Vagina (tissue), 2 donors: ENCODE data around the gene KANSL3. TPM values are rescaled to one million over a fixed set of nuclear protein-coding genes. Genes with fewer than 3 reads are reported as not detected.
A peak's percentile ranks its signal among the peaks of the same experiment; 100 is the strongest.

Experiments
- DNase-seq, 2 donors: peaks; one replicate each; pipeline ENCODE4 v3.0.0-alpha.2; 2017; ENCODE audit errors: extremely low spot score in 2 of 2
- H3K27ac ChIP-seq: fragments of 200-600 bp; sonication (generic); one replicate; pipeline ENCODE4 v1.5.1; 2019
- H3K27me3 ChIP-seq: fragments of 200-600 bp; sonication (generic); one replicate; pipeline ENCODE4 v1.5.1; 2019
- H3K36me3 ChIP-seq, 2 donors: fragments of 200-600 bp; sonication (generic); one replicate each; pipeline ENCODE4 v1.5.1; 2017 to 2019
- H3K4me1 ChIP-seq: fragments of 200-600 bp; sonication (generic); one replicate; pipeline ENCODE4 v1.5.1; 2019
- H3K4me3 ChIP-seq, 2 donors: fragments of 200-600 bp; sonication (generic); 1 replicate in 1 of 2; 2 replicates in 1 of 2; pipeline ENCODE4 v1.5.1; 2016 to 2019
- H3K9me3 ChIP-seq: fragments of 200-600 bp; sonication (generic); one replicate; pipeline ENCODE4 v1.5.1; 2019
- POLR2A ChIP-seq, 2 donors: fragments of 450-650 bp; IDR thresholded peaks; one replicate each; pipeline ENCODE4 v1.6.1; 2017; ENCODE audit warnings: antibody characterized with exemption in 2 of 2, mild to moderate bottlenecking in 2 of 2, moderate library complexity in 2 of 2
- POLR2AphosphoS5 ChIP-seq, 2 donors: sonication (generic); formaldehyde crosslinking; IDR thresholded peaks; one replicate each; pipeline ENCODE4 v1.9.0; 2017; ENCODE audit warnings: antibody characterized with exemption in 2 of 2, mild to moderate bottlenecking in 2 of 2, low read depth in 1 of 2; ENCODE audit not compliant: insufficient read depth in 1 of 2
- intact Hi-C: fragments of 100-400 bp; cut with DNase I; formaldehyde crosslinking; loops from one replicate; pipeline ENCODE4 v1.15.1; 2023
- total RNA-seq: library from RNA; depleted of rRNA; stranded (reverse); fragments of >200 nt; gene quantifications from one replicate; pipeline ENCODE4 v1.2.3, GENCODE V29; 2016
- TF ChIP-seq, protein P1 (sequence below), 3 experiments: fragments of 450-650 bp in 2 of 3; fragments of 200-600 bp in 1 of 3; sonication (generic) in 1 of 3; IDR thresholded peaks; one replicate each; pipeline ENCODE4 v1.5.1; 2017 to 2019; ENCODE audit warnings: antibody characterized with exemption in 3 of 3, mild to moderate bottlenecking in 2 of 3, moderate library complexity in 2 of 3

The KANSL3 gene
- 41.7 TPM for total RNA-seq

DNA sequence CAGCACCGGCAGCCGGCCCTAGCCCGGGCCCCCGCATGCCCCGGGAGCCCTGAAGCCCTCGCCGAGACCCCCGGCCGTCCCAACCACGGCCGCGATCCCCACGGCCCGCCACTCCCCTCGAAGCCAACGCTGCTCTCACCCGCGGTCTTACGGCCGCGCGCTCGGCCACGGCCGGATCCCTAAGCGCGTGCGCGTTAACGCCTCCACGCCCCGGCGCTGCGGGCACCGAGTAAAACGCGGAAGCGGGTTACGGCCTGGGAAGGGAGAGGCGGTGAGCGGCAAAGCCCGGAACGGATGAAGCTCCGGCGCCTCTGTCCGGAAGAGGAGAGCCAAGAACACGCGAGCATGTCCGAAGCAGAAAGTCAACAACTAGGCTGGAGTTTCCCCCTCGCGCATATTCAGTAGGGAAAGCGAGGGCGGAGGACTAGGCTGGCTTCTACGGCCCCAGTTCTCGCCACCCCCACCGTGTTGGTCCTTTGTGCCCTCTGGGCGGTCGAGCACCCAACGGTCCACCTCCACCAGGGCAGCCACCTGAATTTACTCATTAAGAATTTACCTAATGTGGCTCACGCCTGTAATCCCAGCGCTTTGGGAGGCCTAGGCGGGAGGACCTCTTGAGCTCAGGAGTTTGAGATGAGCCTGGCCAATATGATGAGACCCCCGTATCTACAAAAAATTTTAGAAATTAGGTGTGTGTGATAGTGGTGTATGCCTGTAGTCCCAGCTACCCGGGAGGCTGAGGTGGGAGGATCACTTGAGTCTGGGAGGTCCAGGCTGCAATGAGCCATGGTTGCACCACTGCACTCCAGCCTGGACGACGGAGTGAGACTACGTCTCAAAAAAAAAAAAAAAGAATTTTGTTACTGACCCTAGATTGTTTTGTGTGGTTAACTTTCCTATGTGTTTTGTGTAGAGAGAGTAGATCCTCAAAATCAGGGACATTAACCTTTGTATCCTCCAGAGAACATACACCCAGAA lies at the start of gene KANSL3:
Gene KANSL3, minus strand, starts transcription at position 169 of the 978 bp plus-strand sequence. CDS start 1,177 bp downstream, outside the sequence.
- TF ChIP-seq, protein P1, sequence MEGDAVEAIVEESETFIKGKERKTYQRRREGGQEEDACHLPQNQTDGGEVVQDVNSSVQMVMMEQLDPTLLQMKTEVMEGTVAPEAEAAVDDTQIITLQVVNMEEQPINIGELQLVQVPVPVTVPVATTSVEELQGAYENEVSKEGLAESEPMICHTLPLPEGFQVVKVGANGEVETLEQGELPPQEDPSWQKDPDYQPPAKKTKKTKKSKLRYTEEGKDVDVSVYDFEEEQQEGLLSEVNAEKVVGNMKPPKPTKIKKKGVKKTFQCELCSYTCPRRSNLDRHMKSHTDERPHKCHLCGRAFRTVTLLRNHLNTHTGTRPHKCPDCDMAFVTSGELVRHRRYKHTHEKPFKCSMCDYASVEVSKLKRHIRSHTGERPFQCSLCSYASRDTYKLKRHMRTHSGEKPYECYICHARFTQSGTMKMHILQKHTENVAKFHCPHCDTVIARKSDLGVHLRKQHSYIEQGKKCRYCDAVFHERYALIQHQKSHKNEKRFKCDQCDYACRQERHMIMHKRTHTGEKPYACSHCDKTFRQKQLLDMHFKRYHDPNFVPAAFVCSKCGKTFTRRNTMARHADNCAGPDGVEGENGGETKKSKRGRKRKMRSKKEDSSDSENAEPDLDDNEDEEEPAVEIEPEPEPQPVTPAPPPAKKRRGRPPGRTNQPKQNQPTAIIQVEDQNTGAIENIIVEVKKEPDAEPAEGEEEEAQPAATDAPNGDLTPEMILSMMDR (IDR thresholded peaks at IDR 0.05), result peak in 1 of 3 experiments; percentile 79
- peak in 1 of 2 donors; percentile 99 for TF ChIP-seq POLR2A (IDR thresholded peaks at IDR 0.05)
- TF ChIP-seq POLR2AphosphoS5 (IDR thresholded peaks at IDR 0.05; ENCODE audit: insufficient read depth in 1 of 2, low read depth in 1 of 2), result peak; percentile 91 to 95
- Histone ChIP-seq H3K4me3 (peak within 1 kb of the TSS; percentile 70 to 82), H3K4me1 (peaks cover 35% of the 10 kb centered on the region), H3K27ac (peak within 1 kb of the TSS; percentile 92), H3K9me3 (no peaks in the 10 kb centered on the region), H3K36me3 (peaks cover 0 to 10% of the 10 kb centered on the region in 2 donors), H3K27me3 (no peaks in the 10 kb centered on the region)
- peak in 1 of 2 donors; percentile 96 for DNase-seq
- intact Hi-C loops, result loop anchor here (10.0 kb wide), 4 partner anchors 96 to 216 kb away; partner anchors contain the start of genes ANKRD39, ARID5A and CNNM4

DNA sequence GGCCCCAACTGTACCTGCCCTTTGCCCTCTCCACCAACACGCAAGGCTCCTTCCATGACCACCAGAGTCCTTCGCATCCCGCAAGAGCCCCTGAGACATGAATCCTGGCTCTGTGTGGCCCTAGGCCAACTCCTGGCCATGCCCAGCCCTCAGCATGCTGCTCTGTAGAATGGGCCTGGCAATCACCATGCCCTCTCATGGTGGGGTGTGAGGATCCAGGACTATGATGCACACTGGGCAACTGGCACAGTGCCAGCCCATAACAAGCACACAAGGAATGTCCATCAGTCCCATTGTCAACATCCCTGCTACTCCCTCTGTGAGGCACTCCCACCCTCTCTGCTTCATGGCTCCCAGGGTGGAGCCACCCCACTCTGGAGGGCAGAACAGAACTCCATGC lies 49.2 kb upstream of the KANSL3 start:
- no peak for DNase-seq
- Histone ChIP-seq H3K9me3 (no peaks in the 10 kb centered on the region), H3K4me3 (no peak overlapping the region), H3K36me3 (no peaks in the 10 kb centered on the region), H3K4me1 (peaks cover 7% of the 10 kb centered on the region), H3K27me3 (no peaks in the 10 kb centered on the region), H3K27ac (no peak overlapping the region)
- TF ChIP-seq POLR2A (IDR thresholded peaks at IDR 0.05) (no peak), POLR2AphosphoS5 (IDR thresholded peaks at IDR 0.05; ENCODE audit: insufficient read depth in 1 of 2, low read depth in 1 of 2) (no peak)
- TF ChIP-seq, protein P1 (IDR thresholded peaks at IDR 0.05), result no peak
- intact Hi-C loops, result no loop called here

DNA sequence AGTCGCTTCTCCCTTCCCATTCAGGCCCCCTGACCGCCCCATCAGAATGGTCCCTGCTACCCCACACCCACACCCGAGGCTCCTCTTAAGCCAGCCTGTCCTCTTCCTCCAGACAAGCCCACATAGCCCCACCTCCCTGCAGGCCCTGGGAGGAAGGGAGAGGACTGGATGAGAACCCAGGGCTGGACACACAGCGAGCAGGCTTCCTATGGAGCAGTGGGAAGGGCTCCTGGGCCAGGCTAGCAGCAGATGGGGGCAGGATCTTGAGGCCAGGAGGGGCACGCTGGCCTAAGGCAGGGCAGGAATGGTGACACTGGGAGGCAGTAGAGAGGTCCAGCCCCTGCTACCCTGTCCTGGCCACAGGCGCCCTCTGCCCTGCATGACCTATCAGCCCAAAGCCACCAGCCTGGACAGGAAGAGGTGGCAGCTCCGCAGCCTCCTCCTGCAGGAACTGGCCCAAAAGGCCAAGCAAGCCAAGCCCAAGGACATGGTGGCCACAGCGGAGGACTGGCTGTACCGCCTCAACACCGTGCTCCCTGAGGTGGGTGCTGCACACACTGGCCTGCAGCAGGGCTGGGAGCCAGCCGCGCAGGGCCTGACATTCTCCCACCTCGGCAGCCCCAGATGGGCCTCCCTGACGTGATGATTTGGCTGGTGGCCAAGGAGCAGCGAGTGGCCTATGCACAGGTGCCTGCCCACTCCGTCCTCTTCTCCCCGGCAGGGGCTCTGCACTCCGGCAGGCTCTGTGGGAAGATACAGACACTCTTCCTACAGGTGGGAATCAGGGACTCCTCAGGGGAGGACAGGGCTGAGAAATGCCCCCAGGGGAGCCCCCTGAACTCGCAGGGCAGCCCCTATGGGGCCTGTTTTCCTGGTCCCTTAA lies 47.7 kb upstream of the KANSL3 start:
- intact Hi-C loops, result no loop called here
- Histone ChIP-seq H3K36me3 (no peaks in the 10 kb centered on the region), H3K4me1 (peaks cover 7% of the 10 kb centered on the region), H3K9me3 (no peaks in the 10 kb centered on the region), H3K4me3 (no peak overlapping the region), H3K27me3 (no peaks in the 10 kb centered on the region), H3K27ac (no peak overlapping the region)
- DNase-seq, result no peak
- TF ChIP-seq, protein P1 (IDR thresholded peaks at IDR 0.05), result no peak
- TF ChIP-seq POLR2AphosphoS5 (IDR thresholded peaks at IDR 0.05; ENCODE audit: insufficient read depth in 1 of 2, low read depth in 1 of 2), result no peak
- TF ChIP-seq POLR2A (IDR thresholded peaks at IDR 0.05), result no peak

DNA sequence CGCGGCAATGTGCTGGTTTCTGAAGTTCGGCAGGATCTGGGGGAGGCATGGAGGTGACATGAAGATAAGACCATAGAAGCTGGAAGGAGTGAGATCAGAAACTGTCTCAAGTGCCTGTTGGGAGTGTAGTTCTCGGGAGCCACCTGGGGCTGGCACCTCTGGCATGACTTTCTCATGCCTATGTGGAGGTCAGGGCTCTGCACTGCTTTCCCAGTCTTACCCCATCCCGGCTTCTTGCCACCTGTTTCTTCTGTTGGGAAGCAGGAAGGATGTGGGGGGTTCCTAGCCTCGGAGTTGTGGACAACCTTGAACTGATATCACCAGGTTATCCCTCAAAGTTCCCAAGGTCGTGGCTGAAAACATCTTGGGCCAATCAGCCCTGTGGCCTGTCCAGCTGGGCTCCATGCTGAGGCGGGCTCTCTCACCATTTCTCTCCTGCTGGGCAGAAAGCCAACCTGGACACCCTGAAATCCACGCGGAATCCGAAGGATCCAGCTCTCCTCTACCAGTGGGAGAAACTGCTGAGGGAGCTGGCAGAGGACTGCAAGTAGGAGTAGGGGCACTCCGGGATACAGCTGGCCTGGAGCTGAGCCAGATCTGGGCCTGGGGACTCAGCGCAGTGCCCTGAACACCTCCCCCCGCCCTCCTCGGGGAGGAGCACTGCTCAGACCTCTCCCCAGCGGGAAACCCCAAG lies 46.9 kb upstream of the KANSL3 start:
- Histone ChIP-seq H3K27ac (no peak overlapping the region), H3K4me3 (no peak overlapping the region), H3K27me3 (no peaks in the 10 kb centered on the region), H3K36me3 (no peaks in the 10 kb centered on the region), H3K9me3 (no peaks in the 10 kb centered on the region), H3K4me1 (peaks cover 7% of the 10 kb centered on the region)
- no peak for DNase-seq
- TF ChIP-seq POLR2AphosphoS5 (IDR thresholded peaks at IDR 0.05; ENCODE audit: insufficient read depth in 1 of 2, low read depth in 1 of 2), result no peak
- no peak for TF ChIP-seq POLR2A (IDR thresholded peaks at IDR 0.05)
- TF ChIP-seq, protein P1 (IDR thresholded peaks at IDR 0.05), result no peak
- intact Hi-C loops, result no loop called here
